Medulla oblongata (tissue), 1 donor: Measurements from ENCODE around the gene MVD.

ENCODE experiments used
- DNase-seq: peaks from one replicate; pipeline ENCODE4 v3.0.0-alpha.2; 2015; ENCODE audit errors: extremely low spot score

Gene MVD

GRCh38 chr16:88697116-88697830 lies 34.4 kb upstream of the MVD start:
- DNase-seq: no peak

- no peak for DNase-seq
These were observed 33.5 kb upstream of the MVD start for GRCh38 chr16:88696441-88696840.

GRCh38 chr16:88695753-88696152 lies 32.9 kb upstream of the MVD start:
- no peak for DNase-seq

- no peak for DNase-seq
These were observed 32.3 kb upstream of the MVD start for GRCh38 chr16:88695218-88695617.

GRCh38 chr16:88694221-88695087 lies 31.6 kb upstream of the MVD start:
- DNase-seq: no peak

- DNase-seq: no peak
These were observed 30.7 kb upstream of the MVD start for GRCh38 chr16:88693420-88694177.

- no peak for DNase-seq
These were observed 30.0 kb upstream of the MVD start for GRCh38 chr16:88692861-88693260.

GRCh38 chr16:88691924-88692560 lies 29.2 kb upstream of the MVD start:
- DNase-seq: peak; percentile 69

- no peak for DNase-seq
These were observed 28.4 kb upstream of the MVD start for GRCh38 chr16:88691129-88691813.

- no peak for DNase-seq
These were observed 27.6 kb upstream of the MVD start for GRCh38 chr16:88690341-88691128.

- no peak for DNase-seq
These were observed 25.3 kb upstream of the MVD start for GRCh38 chr16:88688013-88688778.

GRCh38 chr16:88687676-88688012 lies 24.8 kb upstream of the MVD start:
- DNase-seq: no peak

- DNase-seq: no peak
These were observed 24.3 kb upstream of the MVD start for GRCh38 chr16:88687254-88687576.

- DNase-seq: peak; percentile 60
These were observed 23.8 kb upstream of the MVD start, which contains the start of gene SNAI3 for GRCh38 chr16:88686439-88687253. SNAI3 (minus strand) TSS chr16:88686507; CDS start chr16:88686406, 101 bp downstream.

- DNase-seq: no peak
These were observed 23.2 kb upstream of the MVD start for GRCh38 chr16:88686062-88686438.

- DNase-seq: no peak
These were observed 22.5 kb upstream of the MVD start for GRCh38 chr16:88685156-88686061.

GRCh38 chr16:88684569-88685155 lies 21.8 kb upstream of the MVD start:
- DNase-seq: no peak
